Activated CD4-positive, CD25-positive, alpha-beta regulatory T cell (primary cell): ENCODE results near the gene POLE.

Source experiments
- DNase-seq, 4 experiments: peaks; one replicate each; lab custom pipeline; 2025; lab: John Stamatoyannopoulos, UW

POLE gene

DNA sequence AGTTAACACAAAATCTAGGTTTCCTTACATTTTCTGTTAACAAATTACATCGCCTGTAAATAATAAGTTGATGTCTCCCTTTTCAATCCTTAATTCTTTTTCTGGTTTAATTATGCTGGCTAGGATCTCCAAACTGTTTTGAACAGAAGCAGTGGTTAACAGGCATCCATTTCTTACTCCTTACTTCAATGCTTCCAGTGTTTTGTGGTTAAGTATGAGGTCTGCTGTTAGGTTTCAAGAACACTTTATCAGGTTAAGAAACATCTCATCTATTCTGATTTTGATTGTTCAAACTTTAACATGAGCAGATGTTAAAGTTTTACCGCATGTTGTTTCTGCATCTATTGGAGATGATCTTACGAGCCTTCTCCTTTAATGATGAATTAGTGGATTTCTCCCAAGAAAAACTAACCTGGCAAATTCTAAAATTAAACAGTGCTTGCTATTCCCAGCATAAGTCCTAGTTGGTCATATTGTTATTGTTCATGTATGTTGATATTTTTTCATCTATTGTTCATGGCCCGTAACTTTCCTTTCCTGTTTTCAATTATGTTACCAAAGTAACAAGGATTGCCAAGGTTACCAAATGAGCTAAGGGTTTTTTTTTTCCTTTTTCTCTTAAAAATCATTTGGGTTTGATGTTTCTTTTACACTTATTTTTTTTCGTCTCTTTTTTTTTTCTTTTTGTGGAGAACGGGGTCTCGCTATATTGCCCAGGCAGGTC, 33.4 kb downstream of the POLE start:
- DNase-seq = no peak

DNA sequence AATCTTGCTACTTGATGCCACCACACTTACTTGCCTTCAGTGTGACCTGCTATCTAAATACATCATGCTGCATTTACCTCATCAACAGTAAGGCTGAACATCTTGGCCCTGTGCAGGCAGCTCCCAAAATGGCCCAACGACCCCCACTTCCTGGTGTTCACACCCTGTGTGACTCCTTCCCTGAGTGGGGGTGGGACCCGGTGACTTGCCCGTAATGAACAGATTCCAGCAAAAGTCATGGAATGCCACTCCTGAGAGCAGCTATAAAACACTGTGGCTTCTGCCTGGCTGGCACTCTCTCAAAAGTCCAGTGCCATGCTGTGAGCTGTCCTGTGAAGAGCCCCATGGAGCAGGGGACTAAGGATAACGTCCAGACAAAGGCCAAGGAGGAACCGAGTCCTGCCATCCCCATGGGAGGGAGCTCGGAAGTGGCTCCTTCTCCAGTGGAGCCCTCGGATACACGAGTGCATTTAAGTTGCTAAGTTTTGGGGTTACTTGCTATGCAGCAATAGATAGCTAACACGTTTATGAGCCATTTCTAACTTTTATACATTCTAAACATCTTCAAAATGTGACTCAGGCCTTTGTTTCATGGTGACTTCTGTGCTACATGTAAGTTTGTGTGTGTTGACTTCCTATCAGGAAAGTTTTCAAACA, 35.6 kb downstream of the POLE start:
- no peak for DNase-seq

DNA sequence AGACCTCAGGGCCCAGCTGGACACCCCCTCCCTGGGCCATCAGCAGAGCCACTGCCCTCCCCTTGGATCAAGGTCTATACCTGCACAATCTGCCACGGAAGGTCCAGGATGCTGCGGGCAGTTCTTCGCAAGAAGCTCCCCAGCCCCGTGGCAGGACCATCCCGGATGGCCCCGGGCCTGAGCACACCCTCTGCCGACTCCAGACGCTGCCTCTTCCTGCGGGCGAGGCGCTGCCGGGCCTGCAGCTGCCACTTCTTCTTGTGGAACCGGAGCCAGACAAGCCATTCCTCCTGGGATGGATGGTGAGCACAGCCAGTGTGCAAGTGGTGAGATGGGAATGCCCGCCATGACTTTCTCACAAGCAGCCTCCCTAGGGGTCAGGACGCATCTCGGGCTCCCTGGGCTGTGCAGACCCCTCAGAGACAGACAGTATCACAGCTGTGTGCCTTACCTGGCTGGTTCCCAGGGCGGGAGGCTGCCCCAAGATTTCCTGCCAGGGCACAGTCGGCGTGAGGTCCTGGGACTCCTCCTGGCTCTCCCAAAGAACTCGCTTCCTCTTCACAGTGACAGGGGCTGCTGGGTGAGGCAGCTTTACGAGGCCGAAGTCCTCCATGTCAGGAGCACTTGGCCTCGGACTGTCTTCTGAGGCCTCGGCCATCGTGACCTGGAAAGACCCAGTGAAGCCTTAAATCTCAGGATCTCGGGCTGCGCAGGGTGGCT, 37.8 kb downstream of the POLE start:
- no peak for DNase-seq

DNA sequence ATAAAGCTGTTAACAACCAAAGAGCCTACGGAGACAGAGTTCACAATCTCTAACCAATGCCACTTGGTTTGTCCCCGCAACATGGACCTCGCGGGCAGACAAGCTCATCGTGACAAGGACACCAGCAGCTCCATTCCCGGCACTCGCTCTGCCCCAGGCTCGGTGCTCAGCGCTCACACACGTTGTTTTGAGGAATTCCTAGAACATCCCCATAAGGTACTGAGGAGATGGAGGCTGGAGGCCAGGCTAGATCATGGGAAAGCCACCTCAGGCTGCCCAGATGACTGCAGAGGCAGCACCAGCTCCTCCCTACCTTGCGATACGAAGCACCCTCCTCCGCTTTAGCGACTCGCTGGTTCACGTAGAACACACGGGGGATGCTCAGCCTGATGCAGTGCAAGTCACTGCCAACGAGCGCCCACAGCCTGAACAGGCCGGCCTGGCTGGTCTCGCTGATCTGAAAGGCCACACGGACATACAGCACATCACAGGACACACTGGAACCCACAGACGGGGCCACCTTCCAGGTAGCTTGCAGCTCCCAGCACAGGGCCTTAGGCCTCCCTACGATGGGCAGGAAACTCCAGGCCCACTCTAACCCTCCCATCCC, 38.4 kb downstream of the POLE start:
- no peak for DNase-seq

DNA sequence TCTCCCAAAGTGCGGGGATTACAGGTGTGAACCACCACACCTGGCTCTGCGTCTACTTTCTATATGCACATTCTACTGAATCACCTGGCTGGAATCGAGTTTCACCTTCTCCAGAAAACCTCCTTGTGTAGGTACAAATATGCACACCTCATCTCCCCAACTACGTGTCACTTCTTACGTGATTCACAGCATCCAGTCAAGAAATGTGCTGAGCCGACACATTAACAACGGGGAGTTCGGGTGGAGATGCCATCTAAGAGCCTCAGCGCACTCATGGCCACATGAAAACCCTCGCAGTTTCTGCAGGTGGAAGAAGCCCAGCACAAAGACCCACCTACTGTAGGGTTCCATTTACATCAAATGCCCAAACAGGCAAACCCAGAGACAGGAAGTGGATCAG, 39.3 kb downstream of the POLE start:
- no peak for DNase-seq

DNA sequence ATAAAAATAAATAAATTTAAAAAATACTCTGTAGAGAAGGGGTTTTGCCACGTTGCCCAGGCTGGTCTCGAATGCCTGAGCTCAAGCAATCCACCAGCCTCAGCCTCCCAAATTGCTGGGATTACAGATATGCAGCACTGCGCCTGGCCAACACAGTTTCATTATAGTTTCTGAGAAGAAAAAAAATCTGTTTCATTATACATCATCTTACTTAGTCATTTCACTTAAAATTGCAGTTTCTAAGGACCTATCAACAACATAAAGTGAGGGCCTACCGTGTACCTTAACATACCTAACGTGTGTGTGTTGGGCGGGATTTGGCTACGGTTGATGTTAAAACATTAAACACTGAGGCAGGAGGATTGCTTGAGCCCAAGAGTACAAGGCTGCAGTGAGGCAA, 40.3 kb downstream of the POLE start:
- no peak for DNase-seq

DNA sequence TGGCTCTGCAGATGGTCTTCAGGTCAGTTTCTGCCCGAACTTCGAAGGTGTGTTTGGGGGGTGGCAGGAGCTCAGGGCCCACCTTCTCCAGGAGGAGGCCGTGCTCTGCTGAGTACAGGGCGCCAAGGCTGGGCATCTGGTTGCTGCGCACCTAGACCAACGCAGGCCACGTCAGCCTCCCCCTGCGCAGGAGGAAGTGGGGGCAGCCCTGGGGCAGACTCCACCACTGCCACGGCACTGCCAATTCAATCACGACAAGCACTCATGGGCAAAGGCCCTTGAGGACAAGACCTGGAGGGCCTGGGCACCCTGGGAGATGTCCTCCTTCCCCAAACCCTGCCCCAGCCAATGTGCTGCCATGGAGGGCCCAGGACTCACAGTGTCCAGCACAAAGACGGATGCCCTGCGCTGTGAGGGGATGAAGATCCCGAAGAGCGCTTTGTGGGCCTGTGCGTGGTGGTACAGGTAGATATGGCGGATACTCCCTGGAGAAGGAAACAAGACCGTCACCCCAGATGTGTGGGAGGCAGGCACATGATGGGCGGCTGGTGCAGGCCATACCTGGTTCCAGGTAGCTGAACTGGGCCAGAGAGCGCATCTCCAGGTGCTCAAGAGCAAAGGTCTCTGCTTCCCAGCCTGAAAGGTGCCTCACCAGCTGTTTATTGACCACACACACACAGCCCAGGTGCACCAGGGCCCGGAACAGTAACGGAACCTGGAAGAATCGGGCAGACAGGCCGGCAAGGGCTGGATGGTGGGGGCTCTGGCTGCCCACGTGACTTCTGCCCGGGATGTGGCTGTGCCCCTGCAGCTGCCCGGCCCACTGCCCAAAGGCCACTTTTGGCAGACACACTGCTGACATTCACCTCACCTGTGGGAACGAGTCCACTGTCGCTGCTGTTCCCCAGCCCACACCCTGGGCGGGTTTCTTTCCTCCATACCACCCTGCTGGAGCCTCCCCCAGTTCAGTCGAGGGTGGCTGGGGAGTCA, 44.0 kb downstream of the POLE start:
- no peak for DNase-seq

DNA sequence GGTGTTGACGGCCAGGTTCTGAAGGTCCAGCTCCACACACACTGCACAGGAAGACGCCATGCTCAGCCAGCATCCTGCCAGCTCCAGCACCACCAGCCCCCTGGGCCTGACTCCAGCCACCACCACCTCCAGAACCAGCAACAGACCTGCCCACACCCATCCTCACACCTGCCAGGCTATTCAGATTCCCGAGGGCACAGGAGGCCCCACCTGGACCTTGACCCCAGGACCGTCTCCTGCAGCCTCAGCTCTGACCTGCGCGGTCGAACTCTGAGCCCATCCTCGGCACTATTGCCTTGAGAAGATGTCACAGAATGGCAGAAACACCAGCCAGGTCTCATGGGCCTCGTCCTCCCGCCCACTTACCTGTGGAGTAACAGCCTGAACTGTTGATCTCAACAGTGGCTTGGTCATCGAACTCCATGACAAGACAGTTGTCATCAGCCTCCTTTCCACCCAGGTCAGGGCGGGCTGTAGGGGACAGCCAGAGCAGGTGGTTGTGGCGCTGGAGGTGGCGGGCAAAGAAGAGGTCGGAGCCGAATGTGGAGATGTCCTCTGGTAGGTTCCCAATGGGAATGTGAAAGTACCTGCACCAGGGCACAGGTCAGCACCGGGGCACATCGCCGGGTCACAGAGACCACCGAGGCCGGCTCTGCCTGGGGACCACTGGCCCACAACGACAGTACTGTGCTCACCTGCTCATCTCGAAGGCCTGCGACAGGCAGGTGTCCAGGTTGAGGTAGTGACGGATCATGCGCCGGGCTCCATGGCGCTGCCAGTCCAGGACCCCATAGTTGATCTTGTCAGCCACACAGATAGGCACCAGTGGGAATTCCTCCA, 45.1 kb downstream of the POLE start:
- no peak for DNase-seq

DNA sequence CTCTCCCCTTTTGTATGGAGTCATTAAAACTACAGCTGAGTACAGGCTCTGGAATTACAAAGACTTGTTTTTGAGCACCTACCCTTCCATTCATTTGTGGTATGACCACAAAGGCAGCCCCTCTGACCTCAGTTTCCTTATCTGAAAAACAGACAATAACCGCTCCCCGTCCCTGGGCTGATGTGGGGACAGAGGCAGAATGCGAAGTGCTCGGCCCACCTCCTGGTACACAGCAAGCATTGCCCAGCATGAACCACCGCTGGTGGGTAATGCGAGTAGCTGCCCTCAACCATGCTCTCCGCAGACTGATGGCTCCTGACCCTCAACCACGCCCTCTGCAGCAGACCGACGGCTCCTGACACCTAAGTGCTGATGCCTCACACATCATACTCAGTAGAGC, 46.2 kb downstream of the POLE start:
- no peak for DNase-seq

DNA sequence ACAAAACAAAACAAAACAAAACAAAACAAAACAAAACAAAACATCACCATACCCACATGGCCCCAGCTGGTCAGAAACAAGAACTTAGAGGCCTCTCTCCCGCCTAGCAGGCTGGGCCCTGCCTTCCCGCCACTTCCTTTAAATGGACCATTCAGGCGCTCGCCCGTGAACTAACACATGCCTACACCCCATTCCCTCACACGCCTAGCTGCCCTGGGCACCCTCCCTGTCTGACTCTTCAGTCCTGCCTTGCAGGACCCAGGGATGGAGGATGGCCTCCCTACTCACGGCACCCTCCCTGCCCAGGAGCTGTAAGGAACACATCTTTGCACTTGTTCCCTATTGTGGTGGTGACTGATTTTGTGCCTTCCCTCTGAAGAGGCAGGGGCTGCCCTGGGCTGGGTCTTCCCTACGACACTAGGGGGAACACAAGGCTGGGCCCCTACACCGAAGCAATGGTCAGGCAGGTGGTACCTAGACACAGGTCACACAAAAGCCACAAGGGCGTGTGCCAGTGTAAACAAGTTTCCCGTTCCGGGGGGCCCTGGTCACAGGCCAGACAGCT, 47.1 kb downstream of the POLE start:
- DNase-seq = no peak

DNA sequence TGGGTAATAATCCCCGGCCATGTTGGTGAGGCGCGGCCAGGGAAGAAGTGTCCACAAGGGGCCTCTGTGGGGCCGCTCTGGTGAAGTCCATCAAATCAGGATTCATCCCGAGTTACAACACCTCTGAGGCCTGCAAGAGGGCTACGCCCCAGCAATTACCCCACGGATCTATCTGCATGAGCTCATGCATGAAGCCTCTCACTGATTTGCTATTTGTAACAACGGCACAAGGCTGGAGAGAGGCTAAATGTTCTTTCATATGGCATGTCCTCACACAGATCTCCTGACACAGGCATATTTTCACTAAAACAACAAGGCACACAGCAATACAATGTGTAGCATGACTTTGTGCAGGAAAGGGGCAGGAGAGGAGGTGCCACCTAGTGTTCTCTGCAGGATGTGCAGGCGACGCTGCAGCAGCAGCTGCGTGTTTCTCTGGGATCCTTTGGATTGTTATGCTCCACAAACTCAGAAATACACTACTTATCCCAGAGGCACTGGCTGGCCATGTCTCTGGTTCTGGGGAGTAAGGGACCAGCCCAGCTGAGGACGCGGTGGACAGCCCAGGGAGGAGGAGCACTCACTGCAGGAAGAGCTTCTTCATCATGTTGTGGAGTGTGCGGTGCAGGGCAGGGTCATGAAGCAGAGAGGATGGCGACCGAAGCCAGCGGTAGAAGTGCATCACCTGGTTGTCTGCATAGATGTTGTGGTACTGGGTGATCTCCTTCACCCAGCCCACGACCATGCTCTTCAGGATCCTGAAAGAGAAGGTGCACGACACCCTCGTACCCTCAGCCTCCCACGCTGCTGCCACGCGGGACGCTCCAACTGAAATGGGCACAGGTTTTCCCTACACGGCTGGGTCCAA, 48.4 kb downstream of the POLE start:
- no peak for DNase-seq

DNA sequence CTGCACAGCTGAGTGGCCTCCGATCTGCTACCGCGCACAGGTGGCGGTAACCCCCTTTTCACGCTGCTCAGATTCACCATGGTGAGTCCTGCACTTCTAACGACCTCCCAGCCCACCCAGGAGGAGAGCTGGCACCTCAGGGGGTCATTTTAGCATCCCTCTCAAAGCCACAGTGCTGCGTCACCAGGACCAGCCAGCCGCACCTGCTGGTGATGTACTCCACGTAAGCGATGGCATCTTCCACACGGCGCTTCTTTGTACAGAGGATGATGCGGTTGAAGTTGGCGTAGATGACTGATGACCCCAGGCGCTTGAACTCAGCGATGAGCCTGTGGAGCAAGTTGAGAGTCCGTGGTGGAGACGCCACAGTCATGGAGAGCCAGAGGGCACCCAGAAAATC, 49.3 kb downstream of the POLE start:
- no peak for DNase-seq

DNA sequence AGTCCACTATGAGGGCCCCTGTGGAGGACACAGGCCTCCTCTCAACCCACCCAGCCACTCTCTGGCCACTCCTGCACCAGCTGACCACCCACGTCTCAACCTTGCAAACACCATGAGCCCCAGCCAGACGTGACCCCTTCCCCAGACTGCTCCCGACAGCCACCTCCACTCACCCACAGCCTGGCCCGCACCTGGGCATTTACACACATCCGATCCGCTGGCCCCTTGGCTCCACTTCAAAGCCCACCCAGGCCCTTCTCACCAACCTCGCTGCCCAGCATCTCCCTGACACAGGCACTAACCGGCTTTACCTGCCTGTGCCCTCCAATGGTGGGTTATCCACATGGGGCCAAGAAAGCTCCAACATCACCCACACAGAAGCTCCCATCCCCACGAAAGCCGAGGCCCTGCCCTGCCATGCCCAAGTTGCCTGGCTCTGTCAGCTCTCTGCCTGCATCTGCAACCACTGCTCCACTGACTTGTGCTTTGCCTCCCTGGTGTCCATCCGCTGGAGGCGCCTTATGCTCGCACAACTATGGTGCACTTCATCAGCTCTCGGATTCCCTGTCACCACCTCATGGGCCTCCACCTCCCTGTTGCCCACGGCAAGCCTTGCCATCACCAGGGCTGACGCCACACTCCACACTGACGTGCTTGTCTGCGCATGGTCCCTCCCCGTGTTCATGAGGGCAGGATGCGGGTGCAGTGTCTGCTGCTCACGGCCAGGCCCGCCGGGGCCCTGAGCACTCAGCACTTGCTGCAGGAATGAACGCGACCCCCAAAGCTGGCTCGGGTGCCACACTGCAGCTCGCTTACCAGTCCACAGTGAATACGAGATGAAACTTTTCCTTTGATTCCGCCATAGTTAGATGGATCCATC, 51.8 kb downstream of the POLE start:
- DNase-seq = no peak

DNA sequence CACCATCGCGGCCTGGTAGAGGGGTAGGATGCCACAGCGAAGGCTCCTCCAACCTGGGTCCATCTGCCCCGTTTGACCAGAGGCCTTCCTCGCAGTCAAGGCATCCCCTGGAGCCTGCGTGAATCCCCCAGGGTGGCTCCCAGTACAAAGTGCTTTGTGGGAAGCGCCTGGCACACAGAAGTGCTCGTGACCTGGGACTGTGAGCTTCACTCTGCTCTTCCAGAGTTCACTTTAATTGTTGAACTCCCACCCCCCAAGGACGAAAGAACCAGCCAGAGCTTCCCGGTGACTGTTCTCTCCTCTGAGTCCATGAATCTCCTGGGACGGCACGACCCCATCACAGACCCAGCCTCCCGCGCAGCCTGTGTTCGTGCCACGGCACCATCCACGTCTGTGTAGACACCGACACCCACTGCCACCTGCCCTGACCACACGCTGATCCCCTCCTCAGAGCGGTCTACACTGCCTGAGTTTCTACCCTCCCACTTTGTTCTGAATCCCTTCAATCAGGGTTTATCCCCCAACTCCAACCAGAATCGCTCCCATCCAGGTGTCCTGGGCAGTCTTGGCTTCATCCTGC, 52.6 kb downstream of the POLE start:
- DNase-seq = no peak

DNA sequence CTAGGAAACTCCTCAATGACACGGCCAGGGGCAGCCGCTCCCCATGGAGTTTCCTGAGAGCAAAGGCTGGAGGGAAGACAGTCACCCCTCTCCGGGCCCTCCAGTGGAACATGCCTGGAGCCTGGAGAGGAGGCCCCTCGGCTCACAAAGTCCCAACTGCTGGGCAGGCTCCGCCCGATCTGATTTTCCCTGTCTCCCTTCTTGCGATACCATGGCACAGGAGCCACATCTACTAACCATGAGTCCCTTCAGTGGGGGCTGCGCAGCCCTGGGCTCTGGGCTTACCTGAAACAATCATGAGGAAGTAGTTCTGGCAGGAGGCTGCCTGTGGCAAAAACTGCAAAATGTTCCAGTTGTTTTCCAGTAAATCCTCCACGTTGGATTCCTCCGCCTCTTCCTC, 53.2 kb downstream of the POLE start:
- DNase-seq = no peak

DNA sequence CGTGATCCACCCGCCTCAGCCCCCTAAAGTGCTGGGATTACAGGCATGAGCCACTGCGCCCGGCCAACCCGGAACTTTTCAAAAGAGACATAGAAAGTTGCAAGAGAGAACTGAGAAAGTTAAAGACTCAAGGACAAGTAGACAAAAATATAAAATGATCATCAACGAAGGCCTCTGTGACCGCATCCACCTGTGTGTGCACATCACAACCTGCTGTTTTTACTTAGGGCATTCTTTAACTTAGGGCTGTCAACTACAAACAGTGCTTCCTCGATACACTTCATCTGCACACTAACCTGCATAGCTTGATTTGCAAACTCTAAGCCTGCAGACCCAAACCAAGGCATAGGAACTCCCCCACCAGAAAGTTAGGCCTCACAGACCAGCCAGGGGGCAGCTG, 53.7 kb downstream of the POLE start:
- DNase-seq = no peak

DNA sequence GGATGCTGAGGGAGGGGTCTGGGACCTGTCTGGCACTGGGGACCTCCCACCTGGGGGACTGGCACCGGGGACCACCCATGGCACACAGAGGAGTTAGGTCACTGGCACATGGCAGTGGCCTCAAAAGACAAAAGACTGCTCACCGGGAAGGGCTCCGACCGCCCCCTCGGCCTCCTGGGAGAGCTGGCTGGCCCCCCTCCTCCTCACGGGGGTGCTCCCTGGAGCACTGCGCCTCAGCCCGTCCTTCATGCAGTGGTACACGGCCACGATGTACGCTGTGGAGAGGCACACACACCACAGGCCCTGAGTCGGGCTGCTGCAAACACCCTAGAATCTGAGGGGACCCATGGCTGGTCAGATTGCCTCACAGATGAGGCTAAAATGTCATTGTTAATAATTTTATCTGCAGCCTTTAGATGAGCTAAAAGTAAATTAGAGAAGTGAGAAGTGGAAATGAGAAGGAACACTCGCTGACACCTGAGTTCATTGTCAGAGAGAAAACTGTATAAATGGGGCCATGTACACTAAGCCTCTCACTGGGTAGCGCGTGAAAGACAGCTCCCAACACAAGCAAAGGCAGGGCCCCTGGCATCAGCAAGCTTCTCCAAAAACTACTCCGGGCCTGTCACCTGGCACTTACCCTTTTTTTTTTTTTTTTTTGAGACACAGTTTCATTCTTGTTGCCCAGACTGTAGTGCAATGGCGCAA, 54.5 kb downstream of the POLE start:
- DNase-seq = no peak
